Peyer's patch (tissue), 4 donors: Measurements from ENCODE around the gene AP2A1. TPM values are rescaled to one million over a fixed set of nuclear protein-coding genes. Genes with fewer than 3 reads are reported as not detected.

ENCODE experiments used
- DNase-seq, 3 donors: peaks; one replicate each; pipeline ENCODE4 v3.0.0-alpha.2; 2017 to 2019
- H3K27ac ChIP-seq, 4 donors: fragments of 200-600 bp; sonication (generic); one replicate each; pipeline ENCODE4 v1.5.1; 2016 to 2019
- H3K27me3 ChIP-seq, 2 donors: fragments of 200-600 bp; sonication (generic); one replicate each; pipeline ENCODE4 v1.5.1; 2019
- H3K36me3 ChIP-seq, 3 donors: fragments of 200-600 bp; sonication (generic); one replicate each; pipeline ENCODE4 v1.5.1; 2016 to 2019
- H3K4me1 ChIP-seq, 4 donors: fragments of 200-600 bp; sonication (generic); one replicate each; pipeline ENCODE4 v1.5.1; 2016 to 2019
- H3K4me3 ChIP-seq, 4 donors: fragments of 200-600 bp; sonication (generic); 1 replicate in 3 of 4; 2 replicates in 1 of 4; pipeline ENCODE4 v1.5.1; 2016 to 2019; ENCODE audit warnings: mild to moderate bottlenecking in 1 of 4
- H3K9me3 ChIP-seq, 4 donors: fragments of 200-600 bp; sonication (generic); one replicate each; pipeline ENCODE4 v1.5.1; 2016 to 2019; ENCODE audit warnings: mild to moderate bottlenecking in 1 of 4
- CTCF ChIP-seq, 6 experiments: fragments of 450-650 bp in 4 of 6; fragments of 200-600 bp in 2 of 6; sonication (generic) in 1 of 6; IDR thresholded peaks; one replicate each; pipeline ENCODE4 v1.5.1; 2017 to 2019; ENCODE audit warnings: antibody characterized with exemption in 6 of 6, mild to moderate bottlenecking in 3 of 6, moderate library complexity in 1 of 6
- POLR2A ChIP-seq, 2 donors: fragments of 450-650 bp; IDR thresholded peaks; one replicate each; pipeline ENCODE4 v1.5.1; 2017; ENCODE audit warnings: antibody characterized with exemption in 2 of 2, mild to moderate bottlenecking in 2 of 2, moderate library complexity in 2 of 2
- total RNA-seq, 4 donors: library from RNA; depleted of rRNA; stranded (reverse); fragments of >200 nt; gene quantifications; one replicate each; pipeline ENCODE4 v1.1.0, GENCODE V29; 2016

AP2A1 gene
- total RNA-seq, 4 donors from 2014 or later, result 57.8 to 102 (median 85.1) TPM

- Histone ChIP-seq H3K4me3 (no peak overlapping the region), H3K36me3 (peaks cover 0 to 9% (median 0%) of the 10 kb centered on the region in 3 donors), H3K27me3 (no peaks in the 10 kb centered on the region), H3K4me1 (peaks cover 0 to 20% (median 3%) of the 10 kb centered on the region in 4 donors), H3K27ac (no peak overlapping the region), H3K9me3 (no peaks in the 10 kb centered on the region)
- DNase-seq, result no peak
- TF ChIP-seq POLR2A (IDR thresholded peaks at IDR 0.05), result no peak
- no peak for TF ChIP-seq CTCF (IDR thresholded peaks at IDR 0.05)
Observed at GRCh38 chr19:49772850-49773432, 6.1 kb downstream of the AP2A1 start.

GRCh38 chr19:49773663-49774350 lies 7.0 kb downstream of the AP2A1 start:
- Histone ChIP-seq H3K4me3 (no peak overlapping the region), H3K4me1 (peaks cover 0 to 11% (median 0%) of the 10 kb centered on the region in 4 donors), H3K27me3 (no peaks in the 10 kb centered on the region), H3K27ac (no peak overlapping the region), H3K36me3 (peaks cover 0 to 12% (median 0%) of the 10 kb centered on the region in 3 donors), H3K9me3 (no peaks in the 10 kb centered on the region)
- TF ChIP-seq CTCF (IDR thresholded peaks at IDR 0.05) (no peak), POLR2A (IDR thresholded peaks at IDR 0.05) (no peak)
- no peak for DNase-seq

- H3K4me1 ChIP-seq, result peaks cover 0 to 4% (median 0%) of the 10 kb centered on the region in 4 donors
- H3K27me3 ChIP-seq, result no peaks in the 10 kb centered on the region
- TF ChIP-seq POLR2A (IDR thresholded peaks at IDR 0.05) (no peak), CTCF (IDR thresholded peaks at IDR 0.05) (no peak)
- no peaks in the 10 kb centered on the region for H3K9me3 ChIP-seq
- H3K36me3 ChIP-seq, result peaks cover 0 to 12% (median 0%) of the 10 kb centered on the region in 3 donors
- no peak overlapping the region for H3K4me3 ChIP-seq
- H3K27ac ChIP-seq, result no peak overlapping the region
- no peak for DNase-seq
Observed at GRCh38 chr19:49774969-49775368, 8.2 kb downstream of the AP2A1 start.

GRCh38 chr19:49775742-49776370 lies 9.1 kb downstream of the AP2A1 start:
- no peaks in the 10 kb centered on the region for H3K27me3 ChIP-seq
- H3K4me1 ChIP-seq, result peaks cover 0 to 4% (median under 1%) of the 10 kb centered on the region in 4 donors
- TF ChIP-seq POLR2A (IDR thresholded peaks at IDR 0.05) (no peak), CTCF (IDR thresholded peaks at IDR 0.05) (no peak)
- H3K9me3 ChIP-seq, result no peaks in the 10 kb centered on the region
- H3K36me3 ChIP-seq, result peaks cover 0 to 12% (median 0%) of the 10 kb centered on the region in 3 donors
- H3K4me3 ChIP-seq, result no peak overlapping the region
- DNase-seq, result no peak
- H3K27ac ChIP-seq, result no peak overlapping the region

GRCh38 chr19:49776371-49776764 lies 9.6 kb downstream of the AP2A1 start:
- Histone ChIP-seq H3K36me3 (peaks cover 0 to 12% (median 0%) of the 10 kb centered on the region in 3 donors), H3K27me3 (no peaks in the 10 kb centered on the region), H3K4me3 (no peak overlapping the region), H3K9me3 (no peaks in the 10 kb centered on the region), H3K4me1 (peaks cover 0 to 4% (median 2%) of the 10 kb centered on the region in 4 donors), H3K27ac (no peak overlapping the region)
- TF ChIP-seq CTCF (IDR thresholded peaks at IDR 0.05), result no peak
- TF ChIP-seq POLR2A (IDR thresholded peaks at IDR 0.05), result no peak
- DNase-seq, result no peak
